Left hindlimb (tissue), 1 donor: ENCODE data around the gene MX2.
"Not testable (repeated sequence)": the region's sequence is repeated elsewhere in the genome, so short reads cannot be mapped to it uniquely, and the experiment has no call there.

Experiments
- DNase-seq: peaks from one replicate; pipeline ENCODE4 v3.0.0-alpha.2; 2018

Gene MX2

DNA sequence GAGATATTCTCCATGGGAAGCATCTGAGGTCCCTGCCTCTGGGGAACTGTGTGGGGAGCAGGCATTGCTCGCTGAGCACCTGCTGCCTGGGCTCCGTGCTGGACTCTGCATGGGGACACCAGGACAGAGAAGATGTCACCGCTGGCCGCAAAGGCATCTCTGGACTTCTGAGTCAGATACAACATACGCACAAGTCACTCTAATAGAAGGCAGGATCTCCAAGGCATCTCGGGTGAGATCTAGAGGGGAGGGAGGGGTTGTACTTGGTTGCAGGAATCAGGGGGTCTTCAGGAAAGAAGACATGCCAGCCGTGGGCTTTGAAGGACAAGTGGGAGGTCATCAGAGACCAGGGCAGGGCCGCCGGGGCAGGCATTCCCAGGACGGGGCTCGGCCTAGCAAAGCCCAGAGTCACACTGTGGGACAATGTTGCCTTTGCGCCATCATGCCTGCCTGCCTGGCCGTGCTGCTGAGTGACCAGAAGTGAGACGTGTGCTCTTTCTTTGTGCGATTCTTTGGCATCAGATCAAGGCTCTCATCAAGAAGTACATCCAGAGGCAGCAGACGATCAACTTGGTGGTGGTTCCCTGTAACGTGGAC is 28.3 kb downstream of the MX2 start:
- no peak for DNase-seq

DNA sequence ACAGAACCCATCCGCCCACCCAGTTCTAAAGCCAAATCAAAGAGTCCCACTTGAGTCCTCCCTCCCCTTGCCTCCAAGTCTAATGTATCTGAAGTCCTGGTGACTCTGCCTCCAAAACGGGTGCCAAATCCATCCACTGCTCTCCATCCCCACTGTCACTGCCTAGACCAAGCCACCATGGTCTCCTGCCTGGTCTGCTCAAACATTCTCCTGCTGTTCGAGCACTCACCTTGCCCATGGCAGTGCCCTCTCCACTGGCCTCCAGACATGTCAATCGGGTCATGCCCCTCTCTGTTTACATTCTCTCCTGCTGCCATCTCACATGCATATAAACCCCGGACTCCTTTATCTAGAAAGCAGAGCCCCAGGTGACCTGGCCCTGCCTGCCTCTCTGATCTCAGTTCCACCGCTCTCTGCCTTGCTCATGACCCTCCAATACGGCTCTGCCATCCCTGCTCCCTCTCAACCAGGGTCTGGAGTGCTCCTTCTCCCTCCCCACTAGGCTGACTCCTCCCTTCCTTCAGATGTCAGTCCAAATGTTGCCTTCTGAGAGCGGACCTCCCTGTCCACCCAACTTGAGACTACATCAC is 32.1 kb downstream of the MX2 start:
- no peak for DNase-seq

DNA sequence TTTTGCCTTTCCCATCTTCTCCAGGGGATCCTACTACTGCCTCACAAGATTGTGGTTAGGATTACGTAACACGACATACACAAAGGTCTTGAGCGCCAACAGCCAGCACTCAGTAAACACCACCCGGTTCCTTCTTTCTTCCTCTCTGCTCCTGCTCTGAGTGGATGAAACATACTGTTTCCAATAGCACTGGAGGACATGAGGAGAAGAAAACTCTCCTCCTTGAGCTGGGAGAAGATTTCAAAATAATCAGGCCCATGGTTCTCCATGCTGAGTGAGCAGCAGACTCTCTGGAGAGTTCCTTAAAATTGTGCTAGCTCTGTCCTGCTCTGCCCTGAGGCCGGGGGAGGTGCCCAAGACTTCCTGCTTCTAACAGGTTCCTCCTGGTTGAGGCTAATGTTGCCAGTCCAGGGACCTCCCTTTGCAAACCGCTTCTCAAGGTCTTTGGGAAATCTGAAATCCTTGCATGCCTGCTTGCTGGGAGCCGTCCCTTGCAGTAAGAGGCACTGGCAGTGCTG is 34.8 kb downstream of the MX2 start:
- DNase-seq, result no peak

DNA sequence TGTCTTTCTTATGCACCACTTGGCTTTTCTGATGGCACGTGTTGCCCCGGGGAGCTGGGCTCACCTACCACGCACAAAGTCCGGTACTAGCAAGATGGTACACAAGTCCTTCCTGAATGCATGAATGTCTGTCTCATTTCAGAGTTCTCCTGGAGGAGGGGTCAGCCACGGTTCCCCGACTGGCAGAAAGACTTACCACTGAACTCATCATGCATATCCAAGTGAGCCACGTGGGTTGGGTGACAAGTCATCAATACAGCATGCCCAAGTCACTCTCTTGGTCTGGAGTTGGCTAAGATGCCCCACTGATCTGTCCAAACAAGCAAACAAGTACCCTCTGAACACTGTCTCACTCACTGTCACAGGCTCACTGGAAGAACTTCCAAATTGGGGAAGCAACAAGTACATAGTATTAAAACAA is 35.7 kb downstream of the MX2 start:
- no peak for DNase-seq

DNA sequence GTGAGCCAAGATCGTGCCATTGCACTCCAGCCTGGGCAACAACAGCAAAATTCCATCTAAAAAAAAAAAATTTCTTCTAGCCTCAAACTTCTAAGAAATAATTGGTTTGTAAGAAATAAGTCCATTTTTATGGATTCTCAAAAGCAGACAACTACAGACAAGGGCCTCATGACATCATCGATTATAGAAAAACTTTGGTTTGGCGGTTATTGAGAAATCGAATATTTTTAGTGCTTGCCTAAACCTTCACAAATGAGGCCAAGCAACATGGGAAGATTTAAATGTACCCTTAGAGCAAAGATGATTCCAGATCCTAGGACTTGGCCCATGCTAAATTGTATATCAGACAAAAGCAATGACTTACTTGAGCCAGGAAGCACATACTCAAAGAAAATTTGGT is 36.4 kb downstream of the MX2 start:
- no peak for DNase-seq

DNA sequence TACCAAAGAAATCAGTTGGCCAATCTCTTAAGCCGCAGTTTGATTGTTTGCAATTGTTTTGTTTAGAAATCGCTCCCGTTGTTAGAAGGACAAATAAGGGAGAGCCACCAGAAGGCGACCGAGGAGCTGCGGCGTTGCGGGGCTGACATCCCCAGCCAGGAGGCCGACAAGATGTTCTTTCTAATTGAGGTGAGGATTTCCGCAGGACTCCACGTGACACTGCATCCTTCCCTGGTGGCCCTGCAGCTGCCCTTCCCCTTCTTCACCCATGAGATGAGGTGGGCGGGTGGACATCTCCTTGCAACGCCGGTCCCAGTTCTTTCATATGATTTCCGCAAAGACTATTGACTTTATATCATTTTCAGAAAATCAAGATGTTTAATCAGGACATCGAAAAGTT is 37.0 kb downstream of the MX2 start:
- DNase-seq, result no peak

DNA sequence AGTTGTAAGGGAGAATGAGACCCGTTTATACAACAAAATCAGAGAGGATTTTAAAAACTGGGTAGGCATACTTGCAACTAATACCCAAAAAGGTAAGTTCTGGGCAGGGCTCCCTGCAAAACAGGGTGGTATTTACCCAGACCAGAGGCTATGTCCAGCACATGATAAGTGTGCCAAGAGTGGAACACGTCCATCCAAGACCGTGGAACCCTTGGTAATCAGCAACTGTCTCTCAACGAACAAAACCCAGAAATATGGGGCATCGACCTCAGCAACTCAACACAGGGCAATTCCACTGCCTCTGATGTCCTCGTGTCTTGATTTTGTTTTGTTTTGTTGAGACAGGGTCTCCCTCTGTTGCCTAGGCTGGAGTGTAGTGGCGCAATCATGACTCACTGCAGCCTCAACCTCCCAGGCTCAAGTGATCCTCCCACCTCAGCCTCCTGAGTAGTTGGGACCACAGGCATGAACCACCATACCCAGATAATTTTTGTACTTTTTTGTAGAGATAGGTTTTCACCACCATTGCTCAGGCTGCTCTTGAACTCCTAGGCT is 37.5 kb downstream of the MX2 start:
- DNase-seq, result no peak

DNA sequence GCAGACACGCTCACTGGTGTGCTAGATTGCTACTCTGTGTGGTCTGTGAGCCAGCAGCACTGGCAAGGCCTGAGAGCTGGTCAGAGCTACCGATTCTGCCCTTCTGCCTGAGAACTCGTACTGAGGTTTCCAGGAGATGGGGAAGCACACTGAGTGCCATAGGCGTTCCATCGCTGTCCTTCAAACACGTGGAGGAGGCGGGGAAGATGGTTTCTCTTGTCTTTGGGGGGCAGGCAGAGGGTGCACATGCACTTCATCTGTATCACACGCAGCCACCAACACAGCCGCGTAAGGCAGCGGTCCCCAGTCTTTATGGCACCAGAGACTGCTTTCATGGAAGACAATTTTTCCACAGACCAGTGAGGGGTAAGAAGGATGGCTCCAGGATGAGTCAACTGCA is 40.4 kb downstream of the MX2 start:
- DNase-seq, result no peak

DNA sequence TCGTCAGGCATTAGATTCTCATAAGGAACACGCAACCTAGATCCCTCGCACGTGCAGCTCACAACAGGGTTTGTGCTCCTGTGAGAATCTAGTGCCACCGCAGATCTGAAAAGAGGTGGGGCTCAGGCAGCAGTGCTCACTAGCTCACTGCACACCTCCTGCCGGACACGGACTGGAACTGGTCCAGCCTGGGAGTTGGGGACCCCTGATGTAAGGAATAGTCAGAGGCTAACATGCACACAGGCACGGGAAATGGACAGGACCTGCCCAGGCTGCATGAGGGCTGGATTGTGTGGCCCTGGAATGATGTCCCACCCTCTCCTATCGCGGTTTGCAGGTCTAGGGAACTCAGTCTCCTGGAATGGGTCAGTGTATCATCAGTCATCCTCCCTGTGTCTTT is 41.0 kb downstream of the MX2 start:
- no peak for DNase-seq

DNA sequence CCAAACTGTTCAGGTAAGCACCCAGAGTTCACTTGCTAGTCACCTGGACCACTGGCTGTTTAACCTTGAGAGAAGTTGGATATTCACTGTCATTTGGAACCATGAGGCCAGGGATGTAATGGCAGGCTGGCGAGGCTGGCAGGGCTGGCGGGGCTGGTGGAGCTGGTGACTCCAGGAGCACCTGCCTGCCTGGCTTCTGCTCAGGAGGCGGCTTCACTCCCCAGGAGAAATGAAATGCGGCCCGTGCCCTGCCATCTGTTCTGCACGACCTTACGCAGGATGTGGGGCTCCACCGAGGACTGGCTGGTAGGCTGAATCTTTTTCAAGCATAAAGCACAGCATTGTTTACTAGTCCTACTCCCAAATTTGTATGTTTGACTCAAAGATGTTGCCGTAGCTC is 41.5 kb downstream of the MX2 start:
- no peak for DNase-seq

DNA sequence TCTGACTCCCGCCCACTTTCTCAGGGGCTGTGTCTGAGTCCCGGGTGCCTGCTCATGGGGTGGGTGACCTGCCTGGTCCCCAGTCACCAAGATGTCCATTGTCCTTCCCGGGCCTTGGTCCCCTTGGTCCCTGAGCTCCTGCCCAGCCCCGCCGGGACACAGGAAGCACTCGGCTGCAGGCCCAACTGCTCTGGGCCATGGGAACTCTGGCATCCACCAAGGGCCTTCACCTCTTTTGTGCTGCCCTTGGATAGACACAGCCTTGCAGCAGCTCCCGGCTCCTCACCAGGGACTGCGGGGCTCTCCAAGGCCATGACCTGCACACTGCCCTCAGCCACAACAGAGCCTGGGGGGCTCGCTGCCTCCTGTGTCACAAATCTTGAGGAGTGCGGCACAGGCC is 42.1 kb downstream of the MX2 start:
- DNase-seq, result no peak

DNA sequence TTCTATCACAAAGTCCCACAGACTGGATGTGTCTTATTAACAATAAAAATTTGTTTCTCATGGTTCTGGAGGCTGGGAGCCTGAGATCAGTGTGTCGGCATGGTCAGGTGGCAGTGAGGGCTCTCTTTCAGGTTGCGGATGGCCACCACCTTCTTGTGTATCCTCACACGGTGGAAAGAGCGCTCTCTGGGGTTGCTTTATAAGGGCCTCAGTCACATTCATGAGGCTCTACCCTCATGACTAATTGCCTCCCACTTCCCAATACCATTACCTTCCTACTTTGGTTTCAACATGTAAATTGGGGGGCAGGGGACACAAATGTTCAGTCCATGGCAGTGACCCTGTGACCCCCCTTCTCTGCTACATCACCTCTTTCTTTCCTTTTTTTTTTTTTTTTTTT is 43.5 kb downstream of the MX2 start:
- no peak for DNase-seq

DNA sequence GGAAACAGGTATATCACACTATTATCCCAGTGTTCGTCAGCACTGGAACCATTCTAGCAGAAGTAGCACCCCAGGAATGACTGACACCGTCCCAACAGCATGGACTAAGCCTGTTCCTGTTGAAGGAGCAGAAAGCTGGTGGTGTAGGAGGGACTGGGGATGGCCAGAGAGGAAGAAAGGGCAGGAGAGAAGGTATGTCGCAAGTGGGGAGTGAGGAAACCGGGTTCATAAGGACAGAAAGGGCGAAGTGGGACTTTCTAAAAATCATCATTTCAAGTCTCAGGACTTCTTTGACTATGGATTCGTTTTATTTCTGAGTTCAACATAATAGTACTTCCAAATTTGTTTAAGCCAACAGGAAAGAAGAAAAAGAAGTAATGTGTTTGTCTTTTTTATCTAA is 44.5 kb downstream of the MX2 start:
- no peak for DNase-seq

DNA sequence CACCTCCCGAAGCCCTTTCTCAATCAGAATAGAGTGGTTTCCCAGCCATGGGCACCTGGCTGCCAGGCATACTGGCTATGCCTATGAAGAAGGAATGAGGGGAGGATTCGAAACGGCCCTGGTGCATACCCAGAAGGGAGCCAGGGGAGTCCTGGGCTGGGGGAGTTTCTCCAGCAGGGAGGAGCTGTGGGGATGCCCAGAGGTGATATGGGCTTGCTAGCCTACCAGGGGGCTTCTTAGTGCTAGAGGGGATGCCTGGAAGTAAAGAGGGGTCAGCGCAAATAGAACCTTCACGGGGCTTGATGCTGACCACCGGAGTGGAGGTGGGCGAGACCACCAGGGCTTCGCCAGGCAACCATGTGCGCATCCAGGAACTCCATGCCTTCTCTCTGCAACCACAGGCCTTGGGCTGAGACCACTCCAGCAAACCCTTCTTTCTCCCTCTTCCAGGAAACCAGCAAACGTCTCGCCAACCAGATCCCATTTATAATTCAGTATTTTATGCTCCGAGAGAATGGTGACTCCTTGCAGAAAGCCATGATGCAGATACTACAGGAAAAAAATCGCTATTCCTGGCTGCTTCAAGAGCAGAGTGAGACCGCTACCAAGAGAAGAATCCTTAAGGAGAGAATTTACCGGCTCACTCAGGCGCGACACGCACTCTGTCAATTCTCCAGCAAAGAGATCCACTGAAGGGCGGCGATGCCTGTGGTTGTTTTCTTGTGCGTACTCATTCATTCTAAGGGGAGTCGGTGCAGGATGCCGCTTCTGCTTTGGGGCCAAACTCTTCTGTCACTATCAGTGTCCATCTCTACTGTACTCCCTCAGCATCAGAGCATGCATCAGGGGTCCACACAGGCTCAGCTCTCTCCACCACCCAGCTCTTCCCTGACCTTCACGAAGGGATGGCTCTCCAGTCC is 46.0 kb downstream of the MX2 start:
- no peak for DNase-seq

DNA sequence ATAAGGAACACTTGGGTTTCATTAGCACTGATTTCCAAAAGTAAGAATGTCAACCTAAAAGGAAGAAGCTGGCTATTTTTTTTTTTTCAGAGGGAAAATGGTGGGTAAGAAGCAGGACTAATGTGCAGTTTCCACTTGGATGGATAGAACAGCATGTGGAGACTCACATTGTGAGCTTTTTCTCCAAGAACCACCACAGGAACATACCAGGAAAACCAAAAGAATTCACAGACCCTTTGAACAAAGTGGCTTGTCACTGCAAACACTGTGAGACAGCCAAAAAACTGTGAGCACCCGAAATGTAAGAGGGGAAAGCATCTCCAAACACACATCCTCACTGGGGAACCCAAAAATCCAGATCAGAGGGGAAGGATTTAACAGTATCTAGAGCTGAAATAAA is 48.5 kb downstream of the MX2 start:
- no peak for DNase-seq

DNA sequence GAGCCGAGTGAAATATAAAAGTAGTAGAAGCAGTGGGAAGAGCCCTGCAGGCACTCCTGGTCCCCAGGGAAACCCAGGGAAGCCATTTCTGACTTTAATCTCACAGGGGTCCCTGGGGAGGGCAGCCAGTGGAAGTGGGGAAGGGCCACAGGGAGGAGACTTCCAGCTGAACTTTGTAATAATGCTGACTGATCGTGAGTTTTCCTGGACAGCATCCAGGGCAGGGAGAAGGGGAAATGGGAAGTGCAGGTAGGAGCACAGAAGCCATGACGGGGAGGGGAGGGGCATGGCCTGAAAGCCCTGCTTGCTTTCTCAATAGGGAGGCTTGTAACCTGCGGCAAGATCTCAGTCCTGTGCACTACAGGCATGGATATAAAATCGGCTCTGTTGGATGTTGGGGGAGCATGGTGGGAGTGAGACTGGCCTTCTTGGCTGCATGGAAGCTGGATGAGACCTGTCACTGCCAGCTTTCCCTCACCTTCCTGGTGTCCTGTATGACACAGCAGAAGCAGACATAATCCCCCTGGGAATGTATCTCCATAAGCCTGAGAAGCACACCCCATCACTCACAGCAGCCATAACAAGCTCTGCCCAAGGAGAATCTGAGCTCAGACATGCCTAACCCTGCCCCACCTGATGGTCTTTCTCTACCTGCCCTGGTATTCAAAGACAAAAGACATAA is 49.1 kb downstream of the MX2 start:
- no peak for DNase-seq

DNA sequence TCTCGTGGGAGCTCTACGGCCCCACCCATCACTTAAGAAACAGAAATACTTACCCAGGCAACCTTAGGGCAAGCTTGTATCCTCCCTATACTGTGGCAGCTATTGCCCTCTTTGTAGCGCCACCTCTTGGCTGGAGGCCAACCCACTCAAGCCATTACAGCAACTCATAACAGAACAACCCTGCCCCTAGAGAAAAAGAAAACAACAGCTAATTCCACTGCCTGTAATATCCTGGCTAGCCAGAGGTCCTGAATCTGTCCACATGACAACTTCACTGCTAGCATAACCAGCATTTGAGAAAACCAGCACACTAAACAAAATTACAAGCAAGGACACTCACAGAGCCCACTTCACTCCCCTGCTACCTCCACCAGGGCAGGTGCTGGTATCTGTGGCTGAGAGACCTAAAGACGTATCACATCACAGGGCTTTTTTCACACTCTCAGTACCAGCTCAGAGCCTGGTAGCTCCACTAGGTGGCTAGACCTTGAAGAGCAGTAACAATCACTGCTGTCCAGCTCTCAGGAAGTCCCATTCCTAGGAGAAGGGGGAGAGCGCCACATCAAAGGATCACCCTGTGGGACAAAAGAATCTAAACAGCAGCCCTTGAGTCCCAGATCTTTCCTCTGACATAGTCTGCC is 49.7 kb downstream of the MX2 start:
- DNase-seq, result no peak

DNA sequence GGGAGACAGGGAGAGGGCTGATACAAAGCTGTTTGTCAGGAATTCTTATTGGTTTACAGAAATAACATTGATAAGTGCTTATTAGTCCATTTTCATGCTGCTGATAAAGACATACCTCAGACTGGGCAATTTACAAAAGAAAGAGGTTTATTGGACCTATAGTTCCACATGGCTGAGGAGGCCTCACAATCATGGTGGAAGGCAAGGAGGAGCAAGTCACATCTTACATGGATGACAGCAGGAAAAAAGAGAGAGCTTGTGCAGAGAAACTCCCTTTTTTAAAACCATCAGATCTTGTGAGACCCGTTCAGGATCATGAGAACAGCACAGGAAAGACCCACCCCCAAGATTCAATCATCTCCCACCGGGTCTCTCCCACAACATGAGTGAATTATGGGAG is 55.7 kb downstream of the MX2 start:
- not testable (repeated sequence) for DNase-seq

DNA sequence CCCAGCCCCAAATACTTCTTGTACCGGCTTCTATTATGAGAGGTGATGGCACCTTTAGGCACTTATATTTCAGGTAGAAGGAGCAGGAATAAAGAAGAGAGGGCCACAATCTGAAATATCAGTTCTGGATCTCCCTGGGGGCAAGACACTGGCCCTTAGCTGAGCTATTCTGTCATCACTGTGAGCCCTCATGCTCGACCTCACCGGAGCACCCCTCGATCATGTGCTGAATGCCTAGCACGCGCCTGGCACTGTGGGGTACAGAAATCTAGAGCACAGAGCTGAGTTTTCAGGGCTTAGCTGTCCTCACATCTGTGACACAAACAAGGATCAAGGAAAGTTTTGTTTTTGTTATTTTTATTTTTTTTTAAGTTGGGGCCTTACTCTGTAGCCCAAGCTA is 56.6 kb downstream of the MX2 start:
- DNase-seq, result no peak

DNA sequence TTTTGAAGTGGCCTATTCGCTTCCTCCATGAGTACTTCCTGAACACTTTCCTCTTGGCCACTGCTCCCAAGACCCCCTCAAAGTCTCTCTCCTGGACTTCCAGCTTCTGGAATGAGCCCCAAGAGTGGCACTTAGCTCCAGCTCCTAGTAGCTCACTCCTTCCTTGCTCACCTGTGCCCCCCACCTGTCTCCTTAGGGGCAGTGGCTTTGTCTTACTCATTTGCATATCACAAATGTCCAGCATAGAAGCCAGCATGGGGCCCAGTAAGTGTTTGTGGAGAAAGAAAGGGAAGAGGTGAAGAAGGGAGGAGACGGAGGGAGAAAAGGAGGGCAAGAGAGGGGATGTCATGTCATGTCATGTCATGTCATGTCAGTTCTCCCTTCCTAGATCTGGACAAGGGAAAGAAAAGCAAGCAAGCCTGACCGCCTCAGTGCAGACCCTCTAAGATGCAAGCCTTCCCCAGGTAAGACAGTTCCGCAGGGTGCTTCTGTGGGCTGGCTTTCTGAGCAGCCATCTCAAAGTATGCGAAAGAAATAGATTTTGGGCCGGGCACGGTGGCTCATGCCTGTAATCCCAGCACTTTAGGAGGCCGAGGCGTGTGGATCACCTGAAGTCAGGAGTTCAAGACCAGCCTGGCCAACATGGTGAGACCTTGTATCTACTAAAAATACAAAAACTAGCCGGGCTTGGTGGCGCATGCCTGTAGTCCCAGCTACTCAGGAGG is 57.3 kb downstream of the MX2 start:
- DNase-seq, result no peak

DNA sequence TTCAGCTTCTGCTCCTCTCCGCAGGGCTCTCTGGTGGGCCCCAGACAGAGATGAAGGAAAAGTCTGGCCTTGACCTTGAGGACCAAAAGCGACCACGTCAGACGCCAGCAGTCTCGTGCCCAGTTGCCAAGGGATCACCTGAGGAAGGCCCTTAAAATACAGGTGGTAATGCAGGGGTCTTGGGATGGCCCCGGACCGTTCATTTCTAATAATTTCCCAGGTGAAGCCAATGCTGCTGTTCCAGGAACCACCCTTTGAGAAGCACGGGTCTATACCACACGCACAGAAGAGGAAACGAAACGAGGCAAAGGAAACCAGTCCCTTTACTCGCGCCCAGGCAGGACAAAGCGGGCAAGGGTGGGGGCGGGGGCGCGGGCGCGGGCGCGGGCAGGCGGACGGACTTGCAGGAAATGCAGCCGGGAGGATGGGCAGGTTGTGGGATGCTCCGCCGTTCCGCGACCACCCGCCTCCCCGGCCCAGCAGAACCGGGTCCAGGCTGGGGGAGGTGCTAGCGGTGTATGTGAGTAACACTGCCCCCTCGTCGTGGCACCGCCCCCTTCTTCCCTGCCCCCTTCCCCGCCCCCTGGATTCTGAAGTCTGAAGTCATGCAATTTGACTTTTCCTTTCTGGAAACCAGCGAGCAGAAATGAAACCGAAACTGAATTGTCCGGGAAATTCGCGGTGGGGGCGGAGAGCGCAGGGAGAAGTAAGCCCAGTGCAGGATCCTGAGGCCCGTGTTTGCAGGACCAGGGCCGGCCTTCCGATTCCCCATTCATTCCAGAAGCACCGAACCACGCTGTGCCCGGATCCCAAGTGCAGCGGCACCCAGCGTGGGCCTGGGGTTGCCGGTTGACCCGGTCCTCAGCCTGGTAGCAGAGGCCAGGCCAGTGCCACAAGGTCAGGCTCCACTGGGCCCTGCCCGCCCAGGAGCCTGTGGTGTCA is 58.4 kb downstream of the MX2 start:
- DNase-seq, result peak; percentile 94
